ENCODE data around the gene SMIM15.
"Not testable (repeated sequence)": the region's sequence is repeated elsewhere in the genome, so short reads cannot be mapped to it uniquely, and the experiment has no call there.

GRCh38 chr5:61187826-61188225 lies 25.6 kb upstream of the SMIM15 start:
- TF ChIP-seq CTCF (IDR thresholded peaks at IDR 0.05); EZH2 (IDR thresholded peaks at IDR 0.05; ENCODE audit: borderline replicate concordance, insufficient read depth, low read depth, low read length, poor library complexity, severe bottlenecking): not testable (repeated sequence)

Data from B cell (primary cell).